ENCODE results near the gene EFNB2.

EFNB2 gene

DNA sequence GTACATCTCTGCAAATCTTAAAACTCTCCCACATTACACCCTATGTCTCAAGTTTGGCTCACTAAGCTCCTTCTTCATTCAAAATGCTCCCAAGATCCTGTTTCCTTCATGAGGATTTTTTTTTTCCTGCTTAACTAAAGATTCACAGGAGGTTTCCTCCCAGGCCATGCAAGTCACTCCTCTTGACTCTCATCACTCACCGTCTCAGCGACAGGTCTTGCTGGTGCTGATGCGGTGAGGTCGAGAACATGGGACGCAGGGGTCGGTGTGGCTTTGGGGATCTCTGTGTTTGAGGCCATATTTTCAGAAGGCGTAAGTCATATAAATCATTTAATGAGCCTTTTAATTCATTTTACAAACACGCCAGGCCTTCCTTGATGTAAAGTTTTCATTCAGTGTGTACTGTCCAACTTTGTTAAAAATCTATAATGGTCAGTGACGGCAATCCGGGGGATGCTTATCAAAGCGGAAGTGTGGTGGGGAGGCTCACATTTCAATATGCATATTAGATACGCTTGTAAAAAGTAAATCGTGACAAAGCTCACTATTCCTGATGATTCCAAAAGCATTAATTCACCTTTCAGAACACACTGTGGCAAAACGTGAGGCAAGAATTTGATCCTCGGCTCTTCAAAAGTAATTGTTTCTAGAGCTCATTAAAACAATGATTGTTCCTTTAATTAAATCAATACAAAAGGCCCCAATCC, 20.4 kb downstream of the EFNB2 start (continued):
- TF ChIP-seq ZNF416 (tag by site-specific recombination; IDR thresholded peaks at IDR 0.05) (no peak), ZNF274 (IDR thresholded peaks at IDR 0.05; ENCODE audit: low read length) (no peak), ZNF274 (tag by site-specific recombination; IDR thresholded peaks at IDR 0.05; ENCODE audit: borderline replicate concordance) (no peak), ZFP69B (tag by site-specific recombination; IDR thresholded peaks at IDR 0.05) (no peak), SP7 (tag by site-specific recombination; IDR thresholded peaks at IDR 0.05) (peak; percentile 47; the same call in 1 of the 2 replicates), ZNF548 (tag by site-specific recombination; IDR thresholded peaks at IDR 0.05) (no peak), ZNF544 (tag by site-specific recombination; IDR thresholded peaks at IDR 0.05) (no peak), GLI2 (tag by site-specific recombination; IDR thresholded peaks at IDR 0.05; ENCODE audit: borderline replicate concordance, low read depth) (0 out of 2 replicates have a peak, but pooled peaks have one; percentile 22), ZNF37A (tag by site-specific recombination; IDR thresholded peaks at IDR 0.05) (no peak)
- TF ChIP-seq, protein P1, sequence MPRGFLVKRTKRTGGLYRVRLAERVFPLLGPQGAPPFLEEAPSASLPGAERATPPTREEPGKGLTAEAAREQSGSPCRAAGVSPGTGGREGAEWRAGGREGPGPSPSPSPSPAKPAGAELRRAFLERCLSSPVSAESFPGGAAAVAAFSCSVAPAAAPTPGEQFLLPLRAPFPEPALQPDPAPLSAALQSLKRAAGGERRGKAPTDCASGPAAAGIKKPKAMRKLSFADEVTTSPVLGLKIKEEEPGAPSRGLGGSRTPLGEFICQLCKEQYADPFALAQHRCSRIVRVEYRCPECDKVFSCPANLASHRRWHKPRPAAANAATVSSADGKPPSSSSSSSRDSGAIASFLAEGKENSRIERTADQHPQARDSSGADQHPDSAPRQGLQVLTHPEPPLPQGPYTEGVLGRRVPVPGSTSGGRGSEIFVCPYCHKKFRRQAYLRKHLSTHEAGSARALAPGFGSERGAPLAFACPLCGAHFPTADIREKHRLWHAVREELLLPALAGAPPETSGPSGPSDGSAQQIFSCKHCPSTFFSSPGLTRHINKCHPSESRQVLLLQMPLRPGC (tag by site-specific recombination; IDR thresholded peaks at IDR 0.05) = peak; percentile 57; the same call in 1 of the 2 replicates

DNA sequence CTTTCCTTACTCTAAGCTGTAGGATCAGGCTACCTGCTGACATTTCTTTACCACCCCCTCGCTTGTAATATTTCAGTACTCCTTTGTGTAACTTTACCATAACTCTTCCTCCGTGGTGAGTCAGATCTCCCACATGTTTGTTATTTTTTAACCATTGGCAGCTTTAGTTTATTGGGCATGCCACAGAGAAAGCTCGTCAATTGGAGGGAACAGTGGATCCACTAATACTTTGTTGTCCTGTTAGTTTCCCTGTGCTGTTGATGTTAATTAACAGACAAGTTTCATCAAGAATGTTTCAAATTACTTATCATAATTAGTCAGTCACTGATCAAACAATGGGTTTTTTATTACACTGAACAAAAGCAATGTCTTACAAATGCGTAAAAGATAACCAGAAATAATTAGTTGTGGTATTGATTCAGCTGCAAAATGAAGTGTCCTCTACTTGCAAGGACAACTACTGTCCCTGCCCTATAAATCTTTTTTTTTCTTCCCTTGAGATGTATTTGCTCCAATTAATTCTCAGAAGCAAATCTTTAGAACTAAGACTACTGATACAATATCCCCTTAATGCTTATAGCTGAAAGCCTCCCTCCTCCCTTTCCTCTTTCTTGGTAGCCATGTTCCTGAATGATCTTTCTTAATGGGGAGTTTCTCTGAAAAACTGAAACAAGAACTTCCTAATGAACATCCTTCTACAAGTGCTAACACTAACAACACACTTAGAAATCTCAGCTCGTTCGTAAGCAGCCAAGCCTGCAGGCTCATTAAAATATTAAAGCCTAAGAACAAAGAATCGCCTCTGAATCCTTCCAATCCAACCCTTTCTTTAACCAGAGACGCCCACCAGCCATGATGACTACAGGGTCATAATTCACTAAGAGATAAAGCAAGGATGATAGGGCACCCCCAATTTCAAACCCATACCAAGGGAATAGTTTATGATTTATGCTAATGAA, 22.2 kb downstream of the EFNB2 start:
- Histone ChIP-seq H3K4me3 (ENCODE audit: low read depth, low read length) (no peak overlapping the region), H3K4me1 (ENCODE audit: control insufficient read depth, insufficient read depth, low read length) (peaks cover 13% of the 10 kb centered on the region), H3K27ac (ENCODE audit: extremely low read depth, low read depth, low read length) (no peak overlapping the region), H3K36me3 (ENCODE audit: control insufficient read depth in 2 of 2, insufficient read depth in 1 of 2, low read length in 2 of 2) (peaks cover 7 to 25% of the 10 kb centered on the region in 2 experiments), H3K9me3 (ENCODE audit: control insufficient read depth, insufficient read depth, low read depth, low read length) (no peaks in the 10 kb centered on the region)
- ChIA-PET POLR2A (interaction anchor here (0.7 to 1.1 kb wide), 2 partner anchors 21 to 23 kb away, joined by 3 to 6 read pairs; partner anchors contain the start of gene EFNB2), CTCF (interaction anchor here (0.8 kb wide), 1 partner anchor 18 kb away, joined by 4 read pairs; no protein-coding TSS in a partner anchor)
- TF ChIP-seq ZNF660 (tag by site-specific recombination; IDR thresholded peaks at IDR 0.05) (no peak), KLF10 (tag by site-specific recombination; IDR thresholded peaks at IDR 0.05) (0 out of 2 replicates have a peak, but pooled peaks have one; percentile 24), EGR2 (tag by site-specific recombination; IDR thresholded peaks at IDR 0.05; ENCODE audit: low read depth) (peak; percentile 77), ZNF140 (tag by site-specific recombination; IDR thresholded peaks at IDR 0.05) (no peak), ZNF768 (tag by site-specific recombination; IDR thresholded peaks at IDR 0.05) (no peak), ZEB2 (tag by site-specific recombination; IDR thresholded peaks at IDR 0.05) (peak; percentile 54; the same call in 1 of the 2 replicates), PRDM4 (tag by site-specific recombination; IDR thresholded peaks at IDR 0.05) (peak; percentile 56), KLF7 (tag by site-specific recombination; IDR thresholded peaks at IDR 0.05; ENCODE audit: borderline replicate concordance) (no peak), ZIC2 (tag by site-specific recombination; IDR thresholded peaks at IDR 0.05) (peak; percentile 92), ZNF843 (tag by site-specific recombination; IDR thresholded peaks at IDR 0.05) (peak; percentile 81), PRDM10 (tag by site-specific recombination; IDR thresholded peaks at IDR 0.05) (peak; percentile 34; the same call in 1 of the 2 replicates), PRDM6 (tag by site-specific recombination; IDR thresholded peaks at IDR 0.05) (peak; percentile 67), OSR2 (tag by site-specific recombination; IDR thresholded peaks at IDR 0.05) (peak; percentile 77)
- TF ChIP-seq, protein P1 (tag by site-specific recombination; IDR thresholded peaks at IDR 0.05) = 0 out of 2 replicates have a peak, but pooled peaks have one; percentile 60
